Skin epidermis (tissue), 12 donors: ENCODE data around the gene AAK1.
"Not testable (repeated sequence)": the region's sequence is repeated elsewhere in the genome, so short reads cannot be mapped to it uniquely, and the experiment has no call there.

ENCODE experiments used
- H3K27ac ChIP-seq, 21 experiments: fragments of 200-600 bp; sonication (generic) in 11 of 21; one replicate each; pipeline ENCODE4 v1.5.0; 2020; ENCODE audit warnings: mild to moderate bottlenecking in 3 of 21, inconsistent platforms in 2 of 21, moderate library complexity in 2 of 21
- H3K4me3 ChIP-seq, 7 experiments: fragments of 200-600 bp; sonication (generic) in 2 of 7; one replicate each; pipeline ENCODE4 v1.5.0; 2020; ENCODE audit warnings: inconsistent platforms in 2 of 7, mild to moderate bottlenecking in 2 of 7, moderate library complexity in 1 of 7

AAK1 gene

DNA sequence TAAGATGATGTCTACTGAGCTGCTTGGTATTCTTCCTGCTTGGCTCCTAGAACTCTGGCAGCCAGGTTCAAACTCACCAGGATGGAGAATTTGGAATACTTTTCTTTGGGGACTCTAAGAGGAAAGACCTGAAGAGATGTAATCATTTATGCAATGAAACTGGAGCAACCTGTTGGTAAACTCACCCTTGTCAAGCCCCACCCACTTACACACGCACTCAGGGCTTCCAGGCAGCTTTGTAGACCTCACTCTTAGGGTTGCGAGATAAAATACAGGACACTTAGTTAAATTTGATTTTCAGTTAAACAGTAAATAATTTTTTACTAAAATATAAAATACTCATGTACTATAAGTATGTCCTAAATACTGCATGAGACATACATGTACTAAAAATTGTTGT lies 19.0 kb upstream of the AAK1 start:
- not testable (repeated sequence) for H3K4me3 ChIP-seq, H3K27ac ChIP-seq

DNA sequence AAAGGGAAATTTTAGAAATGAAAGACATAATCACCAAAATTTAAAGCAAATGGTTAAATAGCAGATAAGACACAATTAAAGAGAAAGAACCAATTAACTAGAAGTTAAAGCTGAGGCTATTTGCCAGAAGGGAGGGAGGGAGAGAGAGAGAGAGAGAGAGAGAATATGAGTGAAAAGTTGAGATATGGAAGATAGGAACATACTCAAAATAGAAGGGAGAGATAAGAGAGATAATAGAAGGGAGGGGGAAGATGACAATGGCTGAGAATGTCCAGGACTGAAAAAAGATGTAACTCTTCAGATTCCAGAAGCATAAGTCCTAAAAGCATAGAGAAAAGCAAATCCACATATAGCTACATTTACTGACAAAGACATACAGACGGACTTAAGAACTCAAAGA lies 17.1 kb upstream of the AAK1 start:
- no peak overlapping the region for H3K27ac ChIP-seq
- H3K4me3 ChIP-seq: no peak overlapping the region

DNA sequence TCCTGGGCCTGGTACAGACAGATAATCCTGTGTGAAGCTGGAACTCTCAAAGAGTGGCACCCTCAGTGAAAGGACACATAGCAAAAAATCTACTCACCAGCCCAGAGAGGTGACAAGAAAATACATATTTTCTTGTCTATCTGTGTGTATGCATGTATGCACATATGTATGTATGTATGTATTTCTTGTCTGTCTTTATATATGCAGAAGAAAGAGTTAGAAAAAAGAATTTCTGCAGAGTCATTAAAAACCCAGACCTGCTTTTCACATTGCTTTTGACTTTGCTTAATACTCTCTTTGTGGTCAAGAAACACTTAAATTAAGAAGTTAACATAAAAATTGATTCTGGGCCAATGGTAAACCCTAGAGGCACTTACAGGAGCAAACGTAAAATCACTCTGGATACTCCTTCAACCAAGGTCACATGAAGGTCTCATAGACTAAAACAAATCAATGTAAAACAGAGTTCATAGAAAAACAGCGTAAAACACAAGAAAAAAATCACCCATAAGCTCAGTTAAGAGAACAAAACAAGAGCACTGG lies 16.5 kb upstream of the AAK1 start:
- no peak overlapping the region for H3K27ac ChIP-seq
- H3K4me3 ChIP-seq: no peak overlapping the region

DNA sequence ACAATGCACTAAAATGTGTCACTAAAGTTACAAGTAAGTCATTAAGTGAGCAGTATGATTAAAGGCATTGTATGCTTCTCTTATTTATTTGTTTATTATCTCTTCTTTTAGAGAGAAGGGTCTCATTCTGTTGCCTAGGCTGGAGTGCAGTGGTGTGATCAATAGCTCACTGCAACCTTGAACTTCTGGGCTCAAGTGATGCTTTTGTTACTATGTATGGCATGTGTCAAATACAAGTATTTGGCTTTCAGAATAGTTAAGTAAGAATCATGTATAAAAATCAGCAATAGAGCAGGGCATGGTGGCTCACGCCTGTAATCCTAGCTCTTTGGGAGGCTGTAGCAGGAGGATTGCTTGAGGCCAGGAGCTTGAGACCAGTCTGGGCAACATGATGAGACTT lies 15.8 kb upstream of the AAK1 start:
- no peak overlapping the region for H3K4me3 ChIP-seq
- H3K27ac ChIP-seq: no peak overlapping the region

DNA sequence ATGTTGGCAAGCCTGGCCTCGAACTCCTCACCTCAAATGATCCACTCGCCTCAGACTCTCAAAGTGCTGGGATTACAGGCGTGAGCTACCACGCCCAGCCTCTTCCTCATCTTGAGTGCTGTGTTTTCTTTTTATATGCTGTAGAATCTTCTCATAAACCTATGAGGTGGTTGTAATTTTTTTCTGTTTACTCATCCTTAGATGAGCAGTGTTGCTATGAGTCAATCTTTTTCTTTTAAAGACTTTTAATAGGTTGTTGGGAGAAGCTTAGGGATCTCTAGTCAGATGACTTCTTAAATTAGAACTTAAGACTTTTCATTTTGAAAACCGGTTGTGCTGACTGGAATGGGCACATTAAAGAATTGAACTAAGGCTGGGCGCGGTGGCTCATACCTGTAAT lies 8.7 kb upstream of the AAK1 start:
- Histone ChIP-seq H3K27ac (peak overlapping the region in 3 of 21 experiments; percentile 28 to 46 (median 35)), H3K4me3 (no peak overlapping the region)

DNA sequence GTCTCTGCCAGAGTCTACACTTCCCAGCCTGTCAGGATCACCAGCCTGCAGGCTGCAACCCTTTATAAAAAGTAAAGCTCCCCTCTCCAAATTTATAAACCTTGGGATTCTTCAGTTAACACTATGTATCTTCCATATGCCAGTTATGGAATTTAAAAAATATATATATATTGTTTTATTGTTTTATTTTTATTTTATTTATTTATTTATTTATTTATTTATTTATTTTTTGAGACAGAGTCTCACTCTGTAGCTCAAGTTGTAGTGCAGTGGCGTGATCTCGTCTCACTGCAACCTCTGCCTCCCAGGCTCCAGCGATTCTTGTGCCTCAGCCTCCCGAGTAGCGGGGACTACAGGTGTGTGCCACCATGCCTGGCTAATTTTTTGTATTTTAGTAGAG lies 3.7 kb upstream of the AAK1 start:
- not testable (repeated sequence) for H3K4me3 ChIP-seq
- H3K27ac ChIP-seq: peak overlapping the region in 2 of 21 experiments; percentile 69 to 98

DNA sequence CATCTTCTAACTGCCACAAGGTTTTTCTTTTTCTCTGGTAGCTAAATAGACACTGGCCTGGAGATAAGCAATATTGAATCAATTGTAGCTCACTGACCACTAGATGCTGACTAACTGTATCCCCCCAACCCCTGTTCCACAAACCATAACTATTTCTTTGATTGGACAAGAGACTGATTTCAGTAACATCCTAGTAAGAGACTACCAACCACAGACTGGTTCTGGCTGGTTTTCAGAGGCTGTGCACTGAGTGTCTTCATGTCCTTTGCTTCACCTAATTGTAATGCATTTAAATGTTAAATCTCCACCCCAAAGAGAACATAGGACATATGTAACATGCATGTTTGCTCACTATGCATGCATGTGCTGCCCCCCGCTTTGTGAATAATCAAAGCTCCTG lies 3.2 kb upstream of the AAK1 start:
- Histone ChIP-seq H3K27ac (peak overlapping the region in 2 of 21 experiments; percentile 95 to 98), H3K4me3 (no peak overlapping the region)

DNA sequence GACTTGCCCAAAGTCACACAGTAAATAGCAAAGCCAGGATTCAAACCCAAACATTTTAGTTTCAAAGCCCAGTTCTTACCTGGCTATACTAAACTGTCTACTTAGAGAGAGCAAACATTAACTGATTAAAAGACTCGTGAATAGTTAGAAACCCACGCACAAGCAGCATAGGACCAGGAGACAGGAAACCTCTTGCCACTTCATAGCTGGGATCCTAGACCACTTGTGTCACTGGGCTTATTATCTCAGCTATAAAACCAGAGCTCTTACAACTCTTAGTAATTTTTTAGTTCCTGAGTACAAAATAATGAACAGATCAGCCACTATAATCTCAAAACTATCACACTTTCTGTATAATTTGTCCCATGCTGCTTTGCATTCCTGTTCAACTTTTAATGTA lies 2.4 kb upstream of the AAK1 start:
- Histone ChIP-seq H3K27ac (peak overlapping the region in 8 of 21 experiments; percentile 91 to 99 (median 97)), H3K4me3 (no peak overlapping the region)

DNA sequence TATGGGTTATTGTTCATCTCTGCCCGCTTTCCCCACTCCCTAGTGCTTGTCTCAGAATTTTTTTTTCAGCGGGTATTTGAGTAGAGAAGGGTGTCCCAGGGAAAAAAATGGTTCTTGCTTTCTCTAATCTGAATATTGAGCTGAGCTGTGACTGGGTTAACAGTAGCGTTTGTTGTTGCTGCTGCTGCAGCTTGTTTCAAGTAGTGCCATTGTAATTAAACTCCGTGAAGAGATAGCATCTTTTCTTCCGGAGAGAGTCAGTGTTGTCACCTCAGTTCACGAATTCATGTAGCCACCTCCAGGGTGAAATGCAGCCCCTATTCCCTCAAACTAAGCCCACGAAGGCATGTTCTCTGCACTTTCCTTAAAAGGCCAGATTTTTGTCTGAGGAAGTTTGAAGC lies 1.5 kb upstream of the AAK1 start:
- Histone ChIP-seq H3K4me3 (peak overlapping the region; percentile 73 to 98 (median 86)), H3K27ac (peak overlapping the region in 19 of 21 experiments; percentile 87 to 99 (median 97))

DNA sequence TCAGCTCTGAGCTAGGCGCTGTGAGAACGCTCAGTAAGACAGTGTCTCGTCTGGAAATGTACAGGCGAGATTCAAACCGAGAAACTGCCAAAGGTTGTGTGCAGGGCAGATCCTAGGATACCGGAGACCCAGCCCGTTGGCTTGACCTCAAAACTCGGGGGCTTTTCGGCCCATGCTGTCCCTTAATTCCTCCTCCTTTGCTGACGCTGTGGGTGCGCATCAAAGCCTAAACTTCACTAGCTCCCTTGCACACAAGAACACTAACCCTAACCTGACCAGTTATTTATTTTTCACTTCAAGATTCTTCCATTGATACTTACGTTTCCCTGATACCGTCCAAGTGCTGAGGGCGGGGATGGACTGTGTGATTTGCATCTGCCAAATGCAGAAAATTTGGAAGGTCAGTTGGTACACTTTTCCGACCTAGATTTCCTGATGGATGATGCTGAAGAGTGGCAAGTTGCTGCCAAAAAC lies 1.0 kb upstream of the AAK1 start:
- Histone ChIP-seq H3K4me3 (peak overlapping the region; percentile 73 to 98 (median 86)), H3K27ac (peak overlapping the region; percentile 87 to 99 (median 97))

DNA sequence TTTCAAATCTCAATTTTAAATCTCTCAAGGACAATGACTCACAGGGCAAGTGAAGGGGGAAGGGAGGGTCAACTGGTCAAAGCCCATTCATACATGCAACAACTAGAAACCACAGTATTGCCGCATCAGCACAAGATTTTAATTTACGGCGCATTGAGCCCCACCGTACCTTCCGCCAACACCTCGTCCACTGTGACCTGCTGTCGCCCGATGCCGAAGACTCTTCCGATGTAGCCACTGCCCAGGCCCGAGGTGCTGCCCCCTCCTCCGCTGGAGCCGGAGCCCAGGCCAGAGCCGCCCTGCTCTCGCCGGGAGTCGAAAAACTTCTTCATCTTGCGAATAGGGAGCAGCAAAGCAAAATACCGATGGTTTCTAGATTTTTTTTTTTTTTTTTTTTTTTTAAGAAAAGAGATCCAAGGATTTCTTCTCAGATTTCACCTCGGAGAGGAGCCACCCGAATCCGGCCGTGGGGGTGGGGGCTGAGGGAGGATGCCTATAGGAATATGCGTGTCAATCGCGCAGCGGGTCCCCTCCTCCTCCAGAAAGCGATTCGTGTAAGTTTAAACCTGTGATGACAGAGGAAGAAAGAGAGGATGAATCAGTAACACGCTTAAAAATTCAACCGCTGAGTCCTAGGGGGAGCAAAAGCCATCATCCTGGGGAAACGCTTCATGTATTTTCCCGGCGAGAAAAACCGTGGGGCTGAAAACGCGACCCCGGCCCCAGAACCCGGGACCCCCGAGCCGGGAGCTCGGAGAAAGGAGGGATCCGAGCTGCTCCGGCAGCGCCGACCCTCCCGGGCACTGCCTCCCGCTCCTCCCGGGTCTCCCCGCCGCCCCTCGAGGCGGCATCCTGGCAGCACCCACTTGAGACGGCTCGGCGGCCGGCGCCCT lies 584 bp downstream of the AAK1 start:
- Histone ChIP-seq H3K4me3 (peak overlapping the region; percentile 73 to 98 (median 86)), H3K27ac (peak overlapping the region; percentile 87 to 99 (median 97))

DNA sequence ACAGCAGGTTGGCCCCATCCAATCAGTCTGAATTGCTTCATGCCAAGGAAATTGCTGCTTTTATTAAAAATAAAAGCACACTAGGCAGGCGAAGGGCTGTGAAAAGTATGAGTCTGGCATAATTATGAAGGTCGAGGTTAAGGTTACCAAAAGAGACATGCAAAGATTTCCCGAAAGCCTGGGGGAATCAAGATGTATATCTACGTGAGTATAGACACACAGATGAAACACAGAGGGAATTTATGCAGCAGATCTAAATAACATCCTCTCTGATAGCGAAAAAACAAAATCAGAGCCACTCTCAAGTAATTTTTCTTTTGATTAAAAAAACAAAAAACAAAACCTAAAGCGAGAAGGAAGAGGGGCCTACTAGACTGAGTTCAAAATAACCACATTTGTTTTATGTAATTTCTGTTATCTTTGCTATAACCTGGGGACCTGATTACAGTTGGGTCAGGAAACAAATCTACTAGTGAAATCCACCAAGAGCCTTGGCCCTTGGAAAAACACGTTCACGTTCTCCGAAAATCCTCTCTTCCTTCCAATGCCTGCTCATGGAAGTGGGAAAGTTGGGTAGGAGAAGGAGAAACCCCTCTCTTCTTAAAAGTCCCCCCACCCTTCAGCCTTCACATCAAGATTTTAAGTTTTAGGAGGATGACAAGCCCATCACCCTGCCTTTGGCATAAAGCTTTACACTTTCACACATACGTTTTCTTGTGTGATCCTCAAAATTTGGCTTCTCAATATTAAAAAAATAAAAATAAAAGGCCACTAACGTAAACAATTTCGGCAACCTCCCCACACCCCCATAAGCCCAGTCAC lies 1.4 kb downstream of the AAK1 start:
- peak overlapping the region in 18 of 21 experiments; percentile 87 to 99 (median 97) for H3K27ac ChIP-seq

DNA sequence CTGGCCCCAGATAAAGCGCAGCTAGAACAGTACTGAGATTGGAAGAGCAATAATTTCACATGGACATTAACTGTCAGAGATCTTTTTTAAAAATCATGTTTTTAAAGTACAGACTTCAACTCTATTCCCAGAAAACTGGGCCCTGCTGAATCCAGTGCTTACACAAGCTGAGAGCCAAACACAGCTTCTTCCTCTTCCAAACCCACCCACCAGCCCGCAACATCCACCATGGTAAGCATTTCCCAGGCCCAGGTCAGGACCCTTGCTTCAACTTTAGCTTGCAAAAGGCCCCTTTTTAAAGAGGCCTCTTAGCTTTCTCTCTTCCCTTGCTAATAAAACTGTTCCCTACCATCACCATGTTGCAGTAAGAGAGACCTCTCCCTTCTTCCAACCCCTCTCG lies 2.1 kb downstream of the AAK1 start:
- peak overlapping the region; percentile 73 to 98 (median 86) for H3K4me3 ChIP-seq
- peak overlapping the region in 12 of 21 experiments; percentile 10 to 99 (median 96) for H3K27ac ChIP-seq

More for the DNA sequence above, 1.4 kb downstream of the AAK1 start:
- H3K4me3 ChIP-seq: peak overlapping the region; percentile 73 to 98 (median 86)

DNA sequence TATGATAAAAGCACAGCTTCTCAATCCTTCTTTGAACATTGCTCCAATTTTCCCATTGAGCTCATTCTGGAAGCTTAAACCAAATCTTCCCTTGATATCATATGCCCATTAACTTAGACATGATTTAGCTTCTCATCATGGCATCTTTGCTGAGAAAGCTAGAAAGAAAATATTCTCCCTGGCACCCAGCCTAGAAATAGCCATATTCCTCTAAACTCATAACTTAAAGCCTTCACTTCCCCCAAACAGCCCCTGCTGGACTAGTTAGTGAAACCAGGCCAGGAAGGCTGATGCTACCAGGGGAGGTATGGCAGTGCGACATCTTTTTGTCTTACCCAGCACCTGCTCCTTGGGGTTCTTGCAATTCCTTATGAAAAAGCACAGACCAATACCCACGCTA lies 4.3 kb downstream of the AAK1 start:
- H3K4me3 ChIP-seq: no peak overlapping the region
- H3K27ac ChIP-seq: no peak overlapping the region

DNA sequence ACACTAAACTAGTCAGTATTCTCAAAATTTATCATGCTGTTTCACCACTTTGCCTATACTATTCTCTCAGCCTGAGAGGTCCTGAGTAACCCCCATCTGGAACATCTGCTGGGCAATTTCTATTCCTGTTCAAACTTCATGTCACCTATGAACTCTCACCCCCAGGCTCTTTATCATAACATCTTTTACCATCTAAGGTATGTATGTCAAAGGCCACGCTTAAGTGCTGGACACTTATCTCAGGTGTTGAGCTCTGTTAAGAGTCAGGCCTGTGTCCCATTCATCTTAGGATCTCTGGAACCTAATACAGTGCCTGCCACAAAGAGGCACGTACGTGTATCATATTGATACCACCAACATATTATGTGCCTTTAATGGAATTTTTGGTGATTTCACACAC lies 4.9 kb downstream of the AAK1 start:
- Histone ChIP-seq H3K4me3 (no peak overlapping the region), H3K27ac (no peak overlapping the region)

DNA sequence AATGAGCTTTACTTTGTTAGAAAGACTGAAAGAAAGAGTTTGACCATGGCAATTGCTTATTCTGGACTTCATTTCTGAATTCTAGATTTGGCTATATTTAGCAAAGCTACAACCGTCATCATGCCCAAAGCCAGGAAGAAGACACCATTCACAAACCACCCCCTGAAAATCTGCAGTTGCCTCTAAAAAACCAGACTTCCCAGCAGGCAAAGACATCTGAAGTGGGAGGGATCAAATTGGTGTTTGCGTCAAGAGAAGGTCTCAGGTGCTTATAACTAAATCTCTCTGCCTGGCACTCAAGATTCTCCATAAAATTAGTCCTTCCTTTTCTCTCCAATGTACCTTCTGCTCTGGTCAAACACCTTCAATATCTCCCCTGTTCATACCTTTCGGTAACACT lies 5.6 kb downstream of the AAK1 start:
- Histone ChIP-seq H3K27ac (no peak overlapping the region), H3K4me3 (no peak overlapping the region)

DNA sequence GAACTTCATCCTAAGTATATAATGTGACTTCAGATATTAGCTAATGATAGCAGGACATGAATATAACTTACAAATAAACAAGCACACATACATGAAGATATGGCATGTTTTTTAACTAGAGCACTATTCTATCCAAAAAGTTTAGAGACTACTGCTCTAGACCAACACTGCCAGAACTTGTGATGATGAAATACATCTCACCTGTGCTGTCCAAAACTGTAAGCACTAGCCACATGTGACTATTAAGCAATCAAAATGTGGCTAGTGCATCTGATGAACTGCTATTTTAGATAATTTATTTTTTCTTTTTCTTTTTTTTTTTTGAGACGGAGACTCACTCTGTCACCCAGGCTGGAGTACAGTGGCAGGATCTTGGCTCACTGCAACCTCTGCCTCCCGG lies 7.1 kb downstream of the AAK1 start:
- H3K4me3 ChIP-seq: no peak overlapping the region
- no peak overlapping the region for H3K27ac ChIP-seq

DNA sequence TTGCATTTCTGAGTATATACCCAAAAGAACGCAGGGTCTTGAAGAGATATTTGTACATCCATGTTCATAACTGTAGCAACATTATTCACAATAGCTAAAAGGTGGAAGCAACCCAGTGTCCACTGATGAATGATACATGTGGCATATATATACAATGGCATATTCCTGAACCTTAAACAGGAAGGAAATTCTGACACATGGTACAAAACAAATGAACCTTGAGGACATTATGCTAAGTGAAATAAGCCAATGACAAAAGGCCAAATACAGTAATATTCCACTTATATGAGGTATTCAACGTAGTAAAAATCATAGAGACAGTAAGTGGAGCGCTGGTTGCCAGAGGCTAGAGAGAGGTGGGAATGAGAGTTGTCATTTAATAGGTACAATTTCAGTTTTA lies 8.1 kb downstream of the AAK1 start:
- no peak overlapping the region for H3K27ac ChIP-seq
- H3K4me3 ChIP-seq: no peak overlapping the region

DNA sequence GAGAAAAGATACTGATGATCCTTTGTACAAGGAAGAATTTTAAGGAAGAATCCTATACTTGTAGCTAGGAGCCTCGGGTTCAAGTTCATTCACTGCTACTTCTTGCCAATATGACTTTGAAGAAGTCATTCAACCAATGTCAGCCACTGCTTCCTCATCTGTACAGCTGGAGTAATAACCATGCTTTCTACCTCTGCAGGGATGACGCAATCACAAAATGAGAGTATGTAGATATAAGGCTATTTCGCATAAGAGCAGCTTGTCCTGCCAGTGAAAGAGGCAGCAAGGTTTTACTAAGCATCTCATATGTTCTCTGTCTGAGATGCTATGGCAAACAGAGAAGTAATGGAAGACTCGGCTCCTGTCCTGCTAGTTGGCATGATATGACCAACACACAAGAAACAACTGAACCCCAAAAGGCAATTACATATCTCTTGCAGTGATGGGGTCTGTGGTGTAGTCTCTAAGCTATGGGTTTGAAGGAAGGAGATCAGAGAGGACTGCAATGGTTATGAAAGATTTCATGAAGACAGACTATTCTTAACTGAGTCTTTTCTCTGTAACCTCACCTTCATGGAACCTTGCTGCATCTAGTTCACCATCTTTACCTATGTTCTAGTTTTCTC lies 9.2 kb downstream of the AAK1 start:
- H3K4me3 ChIP-seq: no peak overlapping the region
- H3K27ac ChIP-seq: no peak overlapping the region

DNA sequence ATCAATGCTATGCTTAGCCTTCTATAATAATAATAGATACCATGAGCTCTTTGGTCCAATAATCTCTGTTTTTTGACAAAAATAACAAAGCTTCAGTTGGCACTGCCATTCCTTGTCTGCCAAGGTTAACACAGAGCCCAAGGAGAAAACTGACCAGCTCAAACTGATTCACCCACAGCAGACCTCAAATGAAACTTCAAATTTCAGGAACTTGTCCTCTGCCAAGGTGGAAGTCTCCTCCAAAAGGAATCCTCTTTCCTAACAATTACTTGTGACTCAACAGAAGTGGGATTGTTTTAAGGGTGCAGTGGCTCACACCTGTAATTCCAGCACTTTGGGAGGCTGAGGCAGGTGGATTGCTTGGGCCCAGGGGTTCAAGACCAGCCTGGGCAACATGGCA lies 12.1 kb downstream of the AAK1 start:
- H3K4me3 ChIP-seq: no peak overlapping the region

More for the DNA sequence above, 12.1 kb downstream of the AAK1 start:
- no peak overlapping the region for H3K27ac ChIP-seq
